Measurements from ENCODE around the gene TMPRSS5. TPM values are rescaled to one million over a fixed set of nuclear protein-coding genes. Genes with fewer than 3 reads are reported as not detected.
"Not testable (repeated sequence)": the region's sequence is repeated elsewhere in the genome, so short reads cannot be mapped to it uniquely, and the experiment has no call there.

TMPRSS5 gene
- polyA plus RNA-seq, 1 donor from 2014 or later = 2.6 TPM

- H3K79me2 ChIP-seq (replicated peaks; ENCODE audit: insufficient read depth, low read length) = no peaks in the 10 kb centered on the region
- H3K27ac ChIP-seq (ENCODE audit: low read length) = no peak overlapping the region
- H4K20me1 ChIP-seq (ENCODE audit: insufficient read depth) = no peaks in the 10 kb centered on the region
- no peak overlapping the region for H2AFZ ChIP-seq (ENCODE audit: low read depth, low read length)
- H3K9ac ChIP-seq (ENCODE audit: low read length) = no peak overlapping the region
- H3K36me3 ChIP-seq (ENCODE audit: insufficient read depth, low read length) = no peaks in the 10 kb centered on the region
- H3F3A ChIP-seq (ENCODE audit: insufficient read depth, low read length, poor library complexity, severe bottlenecking) = no peaks in the 10 kb centered on the region
- no peaks in the 10 kb centered on the region for H3K27me3 ChIP-seq (ENCODE audit: insufficient read depth, low read depth, low read length)
- no peak overlapping the region for H3K4me2 ChIP-seq (ENCODE audit: low read length)
- TF ChIP-seq POLR2AphosphoS5 (IDR thresholded peaks at IDR 0.05) = no peak
- TF ChIP-seq RAD21 (conservative IDR thresholded peaks at IDR 0.05) = no peak
- no peak for TF ChIP-seq TAF1 (IDR thresholded peaks at IDR 0.05; ENCODE audit: low read depth)
- TF ChIP-seq, protein P1, sequence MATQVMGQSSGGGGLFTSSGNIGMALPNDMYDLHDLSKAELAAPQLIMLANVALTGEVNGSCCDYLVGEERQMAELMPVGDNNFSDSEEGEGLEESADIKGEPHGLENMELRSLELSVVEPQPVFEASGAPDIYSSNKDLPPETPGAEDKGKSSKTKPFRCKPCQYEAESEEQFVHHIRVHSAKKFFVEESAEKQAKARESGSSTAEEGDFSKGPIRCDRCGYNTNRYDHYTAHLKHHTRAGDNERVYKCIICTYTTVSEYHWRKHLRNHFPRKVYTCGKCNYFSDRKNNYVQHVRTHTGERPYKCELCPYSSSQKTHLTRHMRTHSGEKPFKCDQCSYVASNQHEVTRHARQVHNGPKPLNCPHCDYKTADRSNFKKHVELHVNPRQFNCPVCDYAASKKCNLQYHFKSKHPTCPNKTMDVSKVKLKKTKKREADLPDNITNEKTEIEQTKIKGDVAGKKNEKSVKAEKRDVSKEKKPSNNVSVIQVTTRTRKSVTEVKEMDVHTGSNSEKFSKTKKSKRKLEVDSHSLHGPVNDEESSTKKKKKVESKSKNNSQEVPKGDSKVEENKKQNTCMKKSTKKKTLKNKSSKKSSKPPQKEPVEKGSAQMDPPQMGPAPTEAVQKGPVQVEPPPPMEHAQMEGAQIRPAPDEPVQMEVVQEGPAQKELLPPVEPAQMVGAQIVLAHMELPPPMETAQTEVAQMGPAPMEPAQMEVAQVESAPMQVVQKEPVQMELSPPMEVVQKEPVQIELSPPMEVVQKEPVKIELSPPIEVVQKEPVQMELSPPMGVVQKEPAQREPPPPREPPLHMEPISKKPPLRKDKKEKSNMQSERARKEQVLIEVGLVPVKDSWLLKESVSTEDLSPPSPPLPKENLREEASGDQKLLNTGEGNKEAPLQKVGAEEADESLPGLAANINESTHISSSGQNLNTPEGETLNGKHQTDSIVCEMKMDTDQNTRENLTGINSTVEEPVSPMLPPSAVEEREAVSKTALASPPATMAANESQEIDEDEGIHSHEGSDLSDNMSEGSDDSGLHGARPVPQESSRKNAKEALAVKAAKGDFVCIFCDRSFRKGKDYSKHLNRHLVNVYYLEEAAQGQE (IDR thresholded peaks at IDR 0.05; ENCODE audit: borderline replicate concordance) = no peak
- TF ChIP-seq, protein P2, sequence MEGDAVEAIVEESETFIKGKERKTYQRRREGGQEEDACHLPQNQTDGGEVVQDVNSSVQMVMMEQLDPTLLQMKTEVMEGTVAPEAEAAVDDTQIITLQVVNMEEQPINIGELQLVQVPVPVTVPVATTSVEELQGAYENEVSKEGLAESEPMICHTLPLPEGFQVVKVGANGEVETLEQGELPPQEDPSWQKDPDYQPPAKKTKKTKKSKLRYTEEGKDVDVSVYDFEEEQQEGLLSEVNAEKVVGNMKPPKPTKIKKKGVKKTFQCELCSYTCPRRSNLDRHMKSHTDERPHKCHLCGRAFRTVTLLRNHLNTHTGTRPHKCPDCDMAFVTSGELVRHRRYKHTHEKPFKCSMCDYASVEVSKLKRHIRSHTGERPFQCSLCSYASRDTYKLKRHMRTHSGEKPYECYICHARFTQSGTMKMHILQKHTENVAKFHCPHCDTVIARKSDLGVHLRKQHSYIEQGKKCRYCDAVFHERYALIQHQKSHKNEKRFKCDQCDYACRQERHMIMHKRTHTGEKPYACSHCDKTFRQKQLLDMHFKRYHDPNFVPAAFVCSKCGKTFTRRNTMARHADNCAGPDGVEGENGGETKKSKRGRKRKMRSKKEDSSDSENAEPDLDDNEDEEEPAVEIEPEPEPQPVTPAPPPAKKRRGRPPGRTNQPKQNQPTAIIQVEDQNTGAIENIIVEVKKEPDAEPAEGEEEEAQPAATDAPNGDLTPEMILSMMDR (IDR thresholded peaks at IDR 0.05; ENCODE audit: poor library complexity, severe bottlenecking) = no peak
- no peak for TF ChIP-seq EZH2 (IDR thresholded peaks at IDR 0.05; ENCODE audit: borderline replicate concordance, insufficient read depth, low read length, poor library complexity, severe bottlenecking)
- no peak for TF ChIP-seq SMC3 (conservative IDR thresholded peaks at IDR 0.05; ENCODE audit: poor library complexity)
- no peak for TF ChIP-seq EP300 (conservative IDR thresholded peaks at IDR 0.05; ENCODE audit: poor library complexity, severe bottlenecking)
- TF ChIP-seq MXI1 (conservative IDR thresholded peaks at IDR 0.05; ENCODE audit: poor library complexity, severe bottlenecking) = no peak
- H3K4me3 ChIP-seq (ENCODE audit: low read length) = no peak overlapping the region
- no peaks in the 10 kb centered on the region for H3K9me2 ChIP-seq (ENCODE audit: insufficient read depth, low read length)
- no peaks in the 10 kb centered on the region for H3K9me3 ChIP-seq (ENCODE audit: low read length)
Observed at GRCh38 chr11:113674397-113674685, 31.8 kb downstream of the TMPRSS5 start.

GRCh38 chr11:113673550-113674396, 32.3 kb downstream of the TMPRSS5 start:
- Histone ChIP-seq H3F3A (ENCODE audit: insufficient read depth, low read length, poor library complexity, severe bottlenecking) (no peaks in the 10 kb centered on the region), H3K4me3 (ENCODE audit: low read length) (no peak overlapping the region), H3K36me3 (ENCODE audit: insufficient read depth, low read length) (no peaks in the 10 kb centered on the region), H3K9ac (ENCODE audit: low read length) (no peak overlapping the region), H3K9me2 (ENCODE audit: insufficient read depth, low read length) (no peaks in the 10 kb centered on the region), H3K79me2 (replicated peaks; ENCODE audit: insufficient read depth, low read length) (no peaks in the 10 kb centered on the region), H3K27ac (ENCODE audit: low read length) (no peak overlapping the region), H2AFZ (ENCODE audit: low read depth, low read length) (no peak overlapping the region), H3K4me2 (ENCODE audit: low read length) (no peak overlapping the region), H3K27me3 (ENCODE audit: insufficient read depth, low read depth, low read length) (no peaks in the 10 kb centered on the region), H4K20me1 (ENCODE audit: insufficient read depth) (no peaks in the 10 kb centered on the region), H3K9me3 (ENCODE audit: low read length) (no peaks in the 10 kb centered on the region)
- TF ChIP-seq, protein P2 (IDR thresholded peaks at IDR 0.05; ENCODE audit: poor library complexity, severe bottlenecking) = no peak
- TF ChIP-seq, protein P1 (IDR thresholded peaks at IDR 0.05; ENCODE audit: borderline replicate concordance) = no peak

DNA sequence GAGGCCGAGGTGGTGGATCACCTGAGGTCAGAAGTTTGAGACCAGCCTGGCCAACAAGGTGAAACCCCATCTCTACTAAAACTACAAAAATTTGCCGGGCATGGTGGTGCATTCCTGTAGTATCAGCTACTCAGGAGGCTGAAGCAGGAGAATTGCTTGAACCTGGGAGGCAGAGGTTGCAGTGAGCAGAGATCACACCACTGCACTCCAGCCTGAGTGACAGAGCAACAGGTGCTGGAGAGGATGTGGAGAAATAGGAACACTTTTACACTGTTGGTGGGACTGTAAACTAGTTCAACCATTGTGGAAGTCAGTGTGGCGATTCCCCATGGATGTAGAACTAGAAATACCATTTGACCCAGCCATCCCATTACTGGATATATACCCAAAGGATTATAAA, 34.2 kb downstream of the TMPRSS5 start:
- not testable (repeated sequence) for H3K79me2 ChIP-seq (replicated peaks; ENCODE audit: insufficient read depth, low read length); H3K27ac ChIP-seq (ENCODE audit: low read length); H3K9me2 ChIP-seq (ENCODE audit: insufficient read depth, low read length); H3K4me3 ChIP-seq (ENCODE audit: low read length); H3K9me3 ChIP-seq (ENCODE audit: low read length); H3K9ac ChIP-seq (ENCODE audit: low read length); H3K36me3 ChIP-seq (ENCODE audit: insufficient read depth, low read length); H3F3A ChIP-seq (ENCODE audit: insufficient read depth, low read length, poor library complexity, severe bottlenecking); H3K4me2 ChIP-seq (ENCODE audit: low read length); H2AFZ ChIP-seq (ENCODE audit: low read depth, low read length); H3K27me3 ChIP-seq (ENCODE audit: insufficient read depth, low read depth, low read length); H4K20me1 ChIP-seq (ENCODE audit: insufficient read depth)
